OCI-LY1 (cell line): Measurements from ENCODE around the gene GALNT18.
A peak's percentile ranks its signal among the peaks of the same experiment; 100 is the strongest.

Experiments
- H2AFZ ChIP-seq: fragments of 200-600 bp; sonication (generic), shearing (Covaris generic); 2 replicates; pipeline ENCODE4 v1.6.0; 2014; ENCODE audit warnings: antibody characterized with exemption, mild to moderate bottlenecking, low read length
- H3F3A ChIP-seq: fragments of 200-600 bp; sonication (generic), shearing (Covaris generic); 2 replicates; pipeline ENCODE4 v1.6.0; 2014; ENCODE audit warnings: mild to moderate bottlenecking, antibody characterized with exemption, low read length, moderate library complexity; ENCODE audit not compliant: insufficient read depth
- H3K27ac ChIP-seq: fragments of 200-600 bp; sonication (generic); 2 replicates; pipeline ENCODE4 v1.5.1; 2014; ENCODE audit warnings: low read length, mixed run types, mild to moderate bottlenecking, low read depth; ENCODE audit not compliant: poor library complexity, severe bottlenecking
- H3K27me3 ChIP-seq: fragments of 200-600 bp; sonication (generic); 2 replicates; pipeline ENCODE4 v1.6.0; 2014; ENCODE audit warnings: antibody characterized with exemption, mild to moderate bottlenecking, low read length, moderate library complexity; ENCODE audit not compliant: insufficient read depth
- H3K36me3 ChIP-seq: fragments of 200-600 bp; sonication (generic); 2 replicates; pipeline ENCODE4 v1.6.1; 2014; ENCODE audit warnings: mild to moderate bottlenecking, antibody characterized with exemption, low read length, moderate library complexity, mixed read lengths; ENCODE audit not compliant: insufficient read depth
- H3K4me1 ChIP-seq: fragments of 200-600 bp; sonication (generic); 2 replicates; pipeline ENCODE4 v1.5.1; 2014; ENCODE audit warnings: mild to moderate bottlenecking, low read length, moderate library complexity; ENCODE audit not compliant: insufficient read depth, severe bottlenecking
- H3K4me2 ChIP-seq: fragments of 200-600 bp; sonication (generic), shearing (Covaris generic); 2 replicates; pipeline ENCODE4 v1.6.1; 2014; ENCODE audit warnings: low read length
- H3K4me3 ChIP-seq: fragments of 200-600 bp; sonication (generic); 2 replicates; pipeline ENCODE4 v1.5.1; 2014; ENCODE audit warnings: low read length, low read depth, mild to moderate bottlenecking, mixed read lengths; ENCODE audit not compliant: poor library complexity, severe bottlenecking
- H3K79me2 ChIP-seq: fragments of 200-600 bp; shearing (Covaris generic); 2 replicates; pipeline ENCODE4 v1.6.1; 2016; ENCODE audit warnings: mixed run types, low read length, mixed read lengths; ENCODE audit not compliant: insufficient read depth
- H3K9ac ChIP-seq: fragments of 200-600 bp; sonication (generic), shearing (Covaris generic); 2 replicates; pipeline ENCODE4 v1.6.1; 2014; ENCODE audit warnings: mild to moderate bottlenecking, low read length, mixed read lengths
- H3K9me2 ChIP-seq: fragments of 200-600 bp; sonication (generic), shearing (Covaris generic); 2 replicates; pipeline ENCODE4 v1.6.1; 2014; ENCODE audit warnings: low read depth, mild to moderate bottlenecking, low read length, mixed read lengths
- H3K9me3 ChIP-seq: fragments of 200-600 bp; shearing (Covaris generic); 2 replicates; pipeline ENCODE4 v1.6.1; 2014; ENCODE audit warnings: low read length, mixed read lengths
- H4K20me1 ChIP-seq: fragments of 200-600 bp; sonication (generic), shearing (Covaris generic); 2 replicates; pipeline ENCODE4 v1.6.0; 2016; ENCODE audit warnings: mild to moderate bottlenecking, low read length; ENCODE audit not compliant: insufficient read depth
- EZH2 ChIP-seq: fragments of 200-600 bp; sonication (generic), shearing (Covaris generic); IDR thresholded peaks from 2 replicates; pipeline ENCODE4 v1.8.0; 2017; ENCODE audit warnings: borderline replicate concordance, mixed run types, mild to moderate bottlenecking, antibody characterized with exemption, low read length, moderate library complexity, mixed read lengths
- TF ChIP-seq, protein P1 (sequence below): fragments of 200-600 bp; sonication (generic), shearing (Covaris generic); IDR thresholded peaks from 2 replicates; pipeline ENCODE4 v1.5.1; 2017; ENCODE audit warnings: mild to moderate bottlenecking, antibody characterized with exemption, low read length, moderate library complexity, mixed read lengths

GALNT18 gene

GRCh38 chr11:11622340-11622706 lies 518 bp upstream of the GALNT18 start:
- H3K9ac ChIP-seq: no peak overlapping the region
- H3K4me3 ChIP-seq: peak overlapping the region; percentile 26
- no peaks in the 10 kb centered on the region for H3K27me3 ChIP-seq
- no peaks in the 10 kb centered on the region for H3K4me1 ChIP-seq
- 0 out of 2 replicates have a peak overlapping the region, but pooled peaks have one; percentile 34 for H3K4me2 ChIP-seq
- no peaks in the 10 kb centered on the region for H3K9me3 ChIP-seq
- no peak overlapping the region for H2AFZ ChIP-seq
- no peaks in the 10 kb centered on the region for H4K20me1 ChIP-seq
- TF ChIP-seq, protein P1, sequence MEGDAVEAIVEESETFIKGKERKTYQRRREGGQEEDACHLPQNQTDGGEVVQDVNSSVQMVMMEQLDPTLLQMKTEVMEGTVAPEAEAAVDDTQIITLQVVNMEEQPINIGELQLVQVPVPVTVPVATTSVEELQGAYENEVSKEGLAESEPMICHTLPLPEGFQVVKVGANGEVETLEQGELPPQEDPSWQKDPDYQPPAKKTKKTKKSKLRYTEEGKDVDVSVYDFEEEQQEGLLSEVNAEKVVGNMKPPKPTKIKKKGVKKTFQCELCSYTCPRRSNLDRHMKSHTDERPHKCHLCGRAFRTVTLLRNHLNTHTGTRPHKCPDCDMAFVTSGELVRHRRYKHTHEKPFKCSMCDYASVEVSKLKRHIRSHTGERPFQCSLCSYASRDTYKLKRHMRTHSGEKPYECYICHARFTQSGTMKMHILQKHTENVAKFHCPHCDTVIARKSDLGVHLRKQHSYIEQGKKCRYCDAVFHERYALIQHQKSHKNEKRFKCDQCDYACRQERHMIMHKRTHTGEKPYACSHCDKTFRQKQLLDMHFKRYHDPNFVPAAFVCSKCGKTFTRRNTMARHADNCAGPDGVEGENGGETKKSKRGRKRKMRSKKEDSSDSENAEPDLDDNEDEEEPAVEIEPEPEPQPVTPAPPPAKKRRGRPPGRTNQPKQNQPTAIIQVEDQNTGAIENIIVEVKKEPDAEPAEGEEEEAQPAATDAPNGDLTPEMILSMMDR: no peak
- TF ChIP-seq EZH2: no peak
- no peaks in the 10 kb centered on the region for H3K36me3 ChIP-seq
- H3K27ac ChIP-seq: no peak overlapping the region
- H3F3A ChIP-seq: no peaks in the 10 kb centered on the region
- H3K79me2 ChIP-seq: no peaks in the 10 kb centered on the region
- no peaks in the 10 kb centered on the region for H3K9me2 ChIP-seq

DNA sequence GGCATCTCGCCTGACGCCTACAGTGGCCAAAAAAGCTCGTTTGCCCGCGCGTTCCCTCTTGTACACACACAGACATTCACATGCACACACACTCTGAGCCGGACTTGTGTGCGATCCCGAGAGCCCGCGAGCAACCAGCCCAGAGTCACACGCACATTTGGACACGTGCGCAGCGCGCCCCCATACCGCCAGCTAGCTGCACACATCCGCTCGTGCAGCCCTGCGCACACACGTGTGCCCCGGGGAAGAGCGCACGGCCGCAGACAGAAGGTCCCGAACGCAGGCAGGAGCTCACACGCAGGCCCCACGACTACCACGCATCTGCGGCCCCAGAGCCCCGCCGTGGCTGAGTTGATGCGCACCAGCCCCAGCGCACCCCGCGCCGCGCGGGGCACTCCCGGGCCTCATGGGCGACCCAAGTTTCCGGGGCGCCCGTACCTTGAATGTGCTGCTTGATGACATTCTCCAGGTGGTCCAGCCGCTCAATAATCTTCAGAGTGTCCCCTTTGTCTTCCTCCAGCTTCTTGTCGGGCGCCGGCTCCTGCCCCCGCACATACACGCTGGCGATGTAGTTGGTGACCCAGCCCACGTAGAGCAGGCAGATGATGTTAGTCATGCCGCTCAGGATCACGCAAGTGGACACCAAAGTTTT lies 758 bp downstream of the GALNT18 start:
- H3K9ac ChIP-seq: no peak overlapping the region; the same call in 1 of the 2 replicates
- TF ChIP-seq, protein P1: no peak
- no peak for TF ChIP-seq EZH2
- H4K20me1 ChIP-seq: no peaks in the 10 kb centered on the region
- no peaks in the 10 kb centered on the region for H3K9me3 ChIP-seq
- peak overlapping the region; percentile 48 for H3K4me3 ChIP-seq
- no peaks in the 10 kb centered on the region for H3F3A ChIP-seq
- H3K9me2 ChIP-seq: no peaks in the 10 kb centered on the region
- H3K79me2 ChIP-seq: no peaks in the 10 kb centered on the region
- no peaks in the 10 kb centered on the region for H3K36me3 ChIP-seq
- peak overlapping the region; percentile 43; the same call in 1 of the 2 replicates for H3K4me2 ChIP-seq
- no peak overlapping the region for H2AFZ ChIP-seq
- no peak overlapping the region for H3K27ac ChIP-seq
- no peaks in the 10 kb centered on the region for H3K4me1 ChIP-seq
- no peaks in the 10 kb centered on the region for H3K27me3 ChIP-seq

- H3K4me1 ChIP-seq: no peaks in the 10 kb centered on the region
- H3K4me3 ChIP-seq: peak overlapping the region; percentile 48
- no peaks in the 10 kb centered on the region for H3K9me2 ChIP-seq
- no peak overlapping the region for H3K9ac ChIP-seq
- peak overlapping the region; percentile 43; the same call in 1 of the 2 replicates for H3K4me2 ChIP-seq
- TF ChIP-seq, protein P1: no peak
- no peak for TF ChIP-seq EZH2
- no peak overlapping the region for H2AFZ ChIP-seq
- H3K27ac ChIP-seq: no peak overlapping the region
- no peaks in the 10 kb centered on the region for H3K79me2 ChIP-seq
- no peaks in the 10 kb centered on the region for H3K27me3 ChIP-seq
- no peaks in the 10 kb centered on the region for H3K9me3 ChIP-seq
- no peaks in the 10 kb centered on the region for H4K20me1 ChIP-seq
- H3F3A ChIP-seq: no peaks in the 10 kb centered on the region
- no peaks in the 10 kb centered on the region for H3K36me3 ChIP-seq
Measured at GRCh38 chr11:11620173-11620920, 1.5 kb downstream of the GALNT18 start.
